ENCODE results near the gene FAM193A. TPM values are rescaled to one million over a fixed set of nuclear protein-coding genes. Genes with fewer than 3 reads are reported as not detected.

FAM193A gene
- total RNA-seq, 1 experiment from 2014 or later = 38.2 TPM

GRCh38 chr4:2578106-2578505 is 41.7 kb downstream of the FAM193A start:
- CTCF ChIA-PET = no interaction called here
- POLR2A ChIA-PET (ENCODE audit: low non-redundant PET) = no interaction called here
- H3K36me3 ChIP-seq (ENCODE audit: insufficient read depth, low read length, poor library complexity, severe bottlenecking) = no peaks in the 10 kb centered on the region
- no peaks in the 10 kb centered on the region for H3K27me3 ChIP-seq (replicated peaks; ENCODE audit: insufficient read depth, low read depth, low read length, poor library complexity)
- peaks cover 4% of the 10 kb centered on the region for H3K9me3 ChIP-seq (ENCODE audit: low read depth, low read length, poor library complexity, severe bottlenecking)
- no peak overlapping the region for H3K27ac ChIP-seq (ENCODE audit: low read depth, low read length, poor library complexity, severe bottlenecking)
- TF ChIP-seq EZH2 (IDR thresholded peaks at IDR 0.05; ENCODE audit: borderline replicate concordance, low read depth, low read length, poor library complexity, severe bottlenecking) = no peak
- TF ChIP-seq, protein P1, sequence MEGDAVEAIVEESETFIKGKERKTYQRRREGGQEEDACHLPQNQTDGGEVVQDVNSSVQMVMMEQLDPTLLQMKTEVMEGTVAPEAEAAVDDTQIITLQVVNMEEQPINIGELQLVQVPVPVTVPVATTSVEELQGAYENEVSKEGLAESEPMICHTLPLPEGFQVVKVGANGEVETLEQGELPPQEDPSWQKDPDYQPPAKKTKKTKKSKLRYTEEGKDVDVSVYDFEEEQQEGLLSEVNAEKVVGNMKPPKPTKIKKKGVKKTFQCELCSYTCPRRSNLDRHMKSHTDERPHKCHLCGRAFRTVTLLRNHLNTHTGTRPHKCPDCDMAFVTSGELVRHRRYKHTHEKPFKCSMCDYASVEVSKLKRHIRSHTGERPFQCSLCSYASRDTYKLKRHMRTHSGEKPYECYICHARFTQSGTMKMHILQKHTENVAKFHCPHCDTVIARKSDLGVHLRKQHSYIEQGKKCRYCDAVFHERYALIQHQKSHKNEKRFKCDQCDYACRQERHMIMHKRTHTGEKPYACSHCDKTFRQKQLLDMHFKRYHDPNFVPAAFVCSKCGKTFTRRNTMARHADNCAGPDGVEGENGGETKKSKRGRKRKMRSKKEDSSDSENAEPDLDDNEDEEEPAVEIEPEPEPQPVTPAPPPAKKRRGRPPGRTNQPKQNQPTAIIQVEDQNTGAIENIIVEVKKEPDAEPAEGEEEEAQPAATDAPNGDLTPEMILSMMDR (conservative IDR thresholded peaks at IDR 0.05; ENCODE audit: low read depth, low read length) = no peak
- no peaks in the 10 kb centered on the region for H3K4me1 ChIP-seq (ENCODE audit: insufficient read depth, low read length, poor library complexity, severe bottlenecking)
- H3K4me3 ChIP-seq (ENCODE audit: low read depth, low read length, poor library complexity, severe bottlenecking) = no peak overlapping the region
- no peak for DNase-seq (ENCODE audit: low spot score)
- no TSS peak for BruUV-seq (replicated peaks)
- intact Hi-C loops (cut with micrococcal nuclease; ENCODE audit: unreplicated experiment) = no loop called here

DNA sequence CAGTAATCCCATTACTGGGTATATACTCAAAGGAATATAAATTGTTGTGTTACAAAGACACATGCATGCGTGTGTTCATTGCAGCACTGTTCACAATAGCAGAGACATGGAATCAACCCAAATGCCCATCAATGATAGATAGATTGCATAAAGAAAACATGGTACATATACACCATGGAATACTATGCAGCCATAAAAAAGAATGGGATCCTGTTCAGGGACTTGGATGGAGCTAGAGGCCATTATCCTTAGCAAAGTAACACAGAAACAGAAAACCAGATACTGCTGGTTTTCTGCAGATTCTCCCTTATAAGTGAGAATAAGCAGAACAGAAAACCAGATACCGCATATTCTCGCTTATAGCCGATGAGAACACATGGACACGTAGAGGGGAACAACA is 43.5 kb downstream of the FAM193A start:
- no peaks in the 10 kb centered on the region for H3K4me1 ChIP-seq (ENCODE audit: insufficient read depth, low read length, poor library complexity, severe bottlenecking)
- no peaks in the 10 kb centered on the region for H3K27me3 ChIP-seq (replicated peaks; ENCODE audit: insufficient read depth, low read depth, low read length, poor library complexity)
- no peaks in the 10 kb centered on the region for H3K36me3 ChIP-seq (ENCODE audit: insufficient read depth, low read length, poor library complexity, severe bottlenecking)
- intact Hi-C loops (cut with micrococcal nuclease; ENCODE audit: unreplicated experiment) = no loop called here
- DNase-seq (ENCODE audit: low spot score) = no peak
- H3K9me3 ChIP-seq (ENCODE audit: low read depth, low read length, poor library complexity, severe bottlenecking) = peaks cover 4% of the 10 kb centered on the region
- BruUV-seq (replicated peaks) = no TSS peak
- H3K4me3 ChIP-seq (ENCODE audit: low read depth, low read length, poor library complexity, severe bottlenecking) = no peak overlapping the region
- no peak overlapping the region for H3K27ac ChIP-seq (ENCODE audit: low read depth, low read length, poor library complexity, severe bottlenecking)
- ChIA-PET CTCF (interaction anchor here (0.5 kb wide), 1 partner anchor 219 kb away, joined by 3 read pairs; no protein-coding TSS in a partner anchor), POLR2A (ENCODE audit: low non-redundant PET) (no interaction called here)
- TF ChIP-seq, protein P1 (conservative IDR thresholded peaks at IDR 0.05; ENCODE audit: low read depth, low read length) = no peak
- no peak for TF ChIP-seq EZH2 (IDR thresholded peaks at IDR 0.05; ENCODE audit: borderline replicate concordance, low read depth, low read length, poor library complexity, severe bottlenecking)

- Histone ChIP-seq H3K4me1 (ENCODE audit: insufficient read depth, low read length, poor library complexity, severe bottlenecking) (no peaks in the 10 kb centered on the region), H3K4me3 (ENCODE audit: low read depth, low read length, poor library complexity, severe bottlenecking) (no peak overlapping the region), H3K27ac (ENCODE audit: low read depth, low read length, poor library complexity, severe bottlenecking) (peak overlapping the region; percentile 35), H3K9me3 (ENCODE audit: low read depth, low read length, poor library complexity, severe bottlenecking) (peaks cover 4% of the 10 kb centered on the region), H3K36me3 (ENCODE audit: insufficient read depth, low read length, poor library complexity, severe bottlenecking) (no peaks in the 10 kb centered on the region), H3K27me3 (replicated peaks; ENCODE audit: insufficient read depth, low read depth, low read length, poor library complexity) (no peaks in the 10 kb centered on the region)
- BruUV-seq (replicated peaks) = no TSS peak
- POLR2A ChIA-PET (ENCODE audit: low non-redundant PET) = no interaction called here
- CTCF ChIA-PET = no interaction called here
- DNase-seq (ENCODE audit: low spot score) = no peak
- intact Hi-C loops (cut with micrococcal nuclease; ENCODE audit: unreplicated experiment) = no loop called here
- TF ChIP-seq, protein P1 (conservative IDR thresholded peaks at IDR 0.05; ENCODE audit: low read depth, low read length) = no peak
Measured at GRCh38 chr4:2583092-2583491, 46.6 kb downstream of the FAM193A start.
